ENCODE data around the gene C22orf42.
A peak's percentile ranks its signal among the peaks of the same experiment; 100 is the strongest.
"Not testable (repeated sequence)": the region's sequence is repeated elsewhere in the genome, so short reads cannot be mapped to it uniquely, and the experiment has no call there.

C22orf42 gene

GRCh38 chr22:32158712-32159533 lies at the start of gene C22orf42:
C22orf42 (minus strand) TSS chr22:32159303; CDS start chr22:32159215, 88 bp downstream.
- no peak for DNase-seq (ENCODE audit: low spot score)

DNA sequence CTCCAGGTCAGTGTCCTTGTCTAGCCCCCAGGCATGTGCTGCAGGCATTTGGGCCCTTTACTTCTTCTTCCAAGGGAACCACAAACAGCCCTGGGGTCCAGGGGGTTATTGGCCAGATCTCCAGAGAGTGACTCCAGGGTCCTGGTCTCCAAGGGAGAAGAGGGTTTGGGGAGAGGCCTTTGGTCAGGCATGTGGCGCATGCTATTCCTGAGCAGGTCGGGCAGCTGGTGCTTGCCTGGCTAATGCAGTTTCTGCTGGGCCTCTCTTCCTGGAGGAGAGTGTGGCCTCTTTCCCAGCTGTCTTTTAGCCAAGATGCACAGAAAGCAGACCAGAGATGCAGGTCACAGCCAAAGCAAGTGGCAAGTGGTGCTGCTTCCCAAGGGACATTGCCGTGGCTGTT lies 49.6 kb upstream of the C22orf42 start:
- no peak for DNase-seq (ENCODE audit: low spot score)

- no peak for DNase-seq (ENCODE audit: low spot score)
Observed at GRCh38 chr22:32207971-32208480, 48.9 kb upstream of the C22orf42 start.

- DNase-seq (ENCODE audit: low spot score), result no peak
Observed at GRCh38 chr22:32206774-32207758, 48.0 kb upstream of the C22orf42 start.

GRCh38 chr22:32205974-32206773 lies 47.1 kb upstream of the C22orf42 start:
- no peak for DNase-seq (ENCODE audit: low spot score)

DNA sequence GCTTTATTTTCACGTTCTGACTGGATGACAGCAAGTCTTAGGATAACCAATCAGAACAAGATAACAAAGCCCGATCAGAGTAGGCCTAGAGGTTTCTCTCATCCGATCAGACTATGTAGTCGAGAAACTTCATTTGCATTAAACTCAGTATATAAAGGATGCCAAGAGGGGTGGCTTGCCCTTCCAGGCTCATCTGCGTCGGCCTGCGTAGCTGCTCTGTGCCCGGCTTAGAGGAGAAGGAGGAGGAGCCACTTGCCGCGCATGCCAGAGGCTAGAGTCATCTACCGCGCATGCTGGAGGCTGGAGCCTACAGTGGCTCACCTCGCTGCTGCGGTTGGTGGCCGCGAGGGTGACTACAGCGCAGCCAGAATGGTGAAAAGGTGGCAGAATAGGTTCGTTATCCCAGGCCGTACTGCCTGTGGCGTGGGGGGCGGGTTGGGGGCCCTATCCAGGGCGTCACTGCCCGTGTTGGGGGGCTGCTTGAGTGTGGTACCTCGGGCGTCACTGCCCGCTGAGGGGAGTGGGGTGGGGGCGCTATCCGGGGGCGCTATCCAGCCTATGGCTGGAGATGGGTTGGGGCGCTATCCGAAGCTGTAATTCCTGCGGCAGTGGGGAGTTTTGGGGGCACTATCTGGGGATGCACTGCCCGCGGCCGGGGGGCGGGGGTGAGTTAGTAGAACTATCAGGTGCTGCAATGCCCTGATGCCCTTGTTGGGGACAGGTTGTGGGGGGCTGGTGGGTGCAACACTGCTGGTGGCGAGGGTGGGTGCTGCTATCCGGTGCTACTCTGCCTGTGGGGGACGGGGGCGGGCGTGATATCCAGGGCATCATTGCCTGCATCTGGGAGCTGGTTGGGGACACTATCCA lies 46.0 kb upstream of the C22orf42 start, which contains the start of gene RFPL2:
TSS of gene RFPL2 (minus strand) at position 218 of the 867 bp plus-strand sequence. CDS start 2,622 bp downstream, outside the sequence.
- DNase-seq (ENCODE audit: low spot score), result peak; percentile 43

- DNase-seq (ENCODE audit: low spot score), result no peak
Observed at GRCh38 chr22:32204040-32204855, 45.1 kb upstream of the C22orf42 start.

GRCh38 chr22:32203181-32204039 lies 44.3 kb upstream of the C22orf42 start:
- DNase-seq (ENCODE audit: low spot score), result no peak

GRCh38 chr22:32202539-32203180 lies 43.6 kb upstream of the C22orf42 start:
- DNase-seq (ENCODE audit: low spot score), result peak; percentile 21

DNA sequence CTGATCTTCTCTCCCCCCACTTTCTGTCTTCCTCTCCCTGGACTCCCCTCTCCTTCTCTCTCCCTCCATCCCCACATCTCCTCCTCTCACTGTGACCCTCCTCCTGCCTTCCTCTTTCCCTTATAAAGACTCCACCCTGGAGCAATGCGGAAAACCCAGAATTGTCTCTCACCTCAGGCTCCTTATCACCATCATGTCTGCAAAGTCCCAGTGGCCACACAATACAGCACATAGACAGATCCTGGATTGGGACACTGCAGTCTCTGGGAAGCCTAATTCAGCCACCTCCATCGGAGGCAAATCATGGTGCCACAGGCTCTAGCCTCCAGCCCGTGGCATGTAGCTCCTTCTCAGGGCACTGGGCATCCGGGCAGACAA lies 43.0 kb upstream of the C22orf42 start:
- no peak for DNase-seq (ENCODE audit: low spot score)

DNA sequence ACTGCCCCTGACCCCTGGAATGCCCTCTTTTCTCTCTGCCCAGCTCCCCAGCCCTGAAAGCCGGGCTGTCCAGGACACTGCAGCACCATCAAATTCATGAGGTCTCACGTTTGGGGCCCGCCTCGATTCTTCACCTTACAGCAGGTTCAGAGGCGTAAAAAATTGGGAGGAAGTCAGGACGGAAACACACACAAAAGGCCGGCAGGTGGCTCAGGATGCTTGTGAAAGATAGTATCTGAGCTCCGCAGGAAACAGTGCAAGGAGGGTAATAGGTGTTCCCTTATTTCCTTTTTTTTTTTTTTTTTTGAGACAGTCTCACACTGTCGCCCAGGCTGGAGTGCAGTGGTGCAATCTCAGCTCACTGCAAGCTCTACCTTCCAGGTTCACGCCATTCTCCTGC lies 41.6 kb upstream of the C22orf42 start:
- no peak for DNase-seq (ENCODE audit: low spot score)

GRCh38 chr22:32199961-32200360 lies 40.9 kb upstream of the C22orf42 start:
- no peak for DNase-seq (ENCODE audit: low spot score)

- DNase-seq (ENCODE audit: low spot score), result no peak
Observed at GRCh38 chr22:32199341-32199740, 40.2 kb upstream of the C22orf42 start.

GRCh38 chr22:32197553-32198226 lies 38.6 kb upstream of the C22orf42 start:
- not testable (repeated sequence) for DNase-seq (ENCODE audit: low spot score)

- DNase-seq (ENCODE audit: low spot score), result not testable (repeated sequence)
Observed at GRCh38 chr22:32195900-32196299, 36.8 kb upstream of the C22orf42 start.

DNA sequence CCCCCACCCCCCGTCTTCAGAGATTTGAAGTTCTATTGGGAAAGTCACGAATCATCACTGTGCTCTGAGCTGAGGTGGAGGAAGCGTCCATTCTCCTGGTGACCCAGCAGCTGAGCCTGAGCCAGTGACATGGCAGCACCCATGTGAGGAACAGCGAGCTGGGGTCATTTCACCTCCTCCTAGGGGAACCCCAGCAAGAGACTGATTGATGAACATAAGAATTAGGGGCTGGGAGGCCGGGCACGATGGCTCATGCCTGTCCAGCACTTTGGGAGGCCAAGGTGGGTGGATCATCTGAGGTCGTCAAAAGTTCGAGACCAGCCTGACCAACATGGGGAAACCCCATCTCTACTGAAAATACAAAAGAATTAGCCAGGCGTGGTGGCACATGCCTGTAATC lies 34.2 kb upstream of the C22orf42 start:
- DNase-seq (ENCODE audit: low spot score), result not testable (repeated sequence)

- not testable (repeated sequence) for DNase-seq (ENCODE audit: low spot score)
Observed at GRCh38 chr22:32191021-32191420, 31.9 kb upstream of the C22orf42 start.

DNA sequence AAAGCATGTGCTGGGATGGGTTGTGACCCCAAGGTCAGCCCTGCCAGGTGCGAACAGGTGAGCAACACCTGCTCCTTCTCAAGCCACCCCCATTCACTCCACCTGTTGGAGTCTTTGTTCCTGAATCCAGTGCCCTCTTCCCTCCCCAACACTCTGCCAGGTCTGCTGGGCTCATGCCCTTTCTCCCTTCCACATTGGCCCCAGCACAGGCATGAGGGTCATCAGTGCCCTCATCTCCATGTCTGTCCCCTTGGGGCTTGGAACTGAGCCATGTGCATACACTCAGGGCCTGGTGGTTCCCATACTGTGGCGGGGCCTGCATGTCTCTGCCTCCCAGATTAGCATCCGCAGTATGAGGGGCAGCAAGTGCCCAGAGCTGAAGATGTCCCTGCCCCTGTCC lies 26.7 kb upstream of the C22orf42 start:
- no peak for DNase-seq (ENCODE audit: low spot score)
